Measurements from ENCODE around the gene OBSCN.

DNA sequence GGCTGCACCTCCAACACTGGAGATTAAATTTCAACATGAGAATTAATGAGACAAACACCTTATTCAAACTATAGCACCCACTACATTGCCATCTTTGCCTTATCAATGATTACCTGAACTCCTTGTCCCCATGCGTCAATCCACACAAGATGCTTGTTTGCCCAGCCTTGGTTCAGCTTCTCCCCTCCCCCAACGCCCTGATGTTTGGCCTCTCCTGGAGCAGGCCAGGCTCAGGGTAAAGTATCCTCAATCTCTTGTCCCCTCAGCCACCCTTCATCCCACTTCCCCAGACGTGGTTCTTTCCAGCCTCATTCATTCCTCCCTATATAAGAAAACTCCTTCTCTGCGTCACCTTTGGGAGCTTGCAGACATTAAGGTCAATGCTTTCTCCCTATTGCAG, 220.6 kb downstream of the OBSCN start:
- TF ChIP-seq, protein P1, sequence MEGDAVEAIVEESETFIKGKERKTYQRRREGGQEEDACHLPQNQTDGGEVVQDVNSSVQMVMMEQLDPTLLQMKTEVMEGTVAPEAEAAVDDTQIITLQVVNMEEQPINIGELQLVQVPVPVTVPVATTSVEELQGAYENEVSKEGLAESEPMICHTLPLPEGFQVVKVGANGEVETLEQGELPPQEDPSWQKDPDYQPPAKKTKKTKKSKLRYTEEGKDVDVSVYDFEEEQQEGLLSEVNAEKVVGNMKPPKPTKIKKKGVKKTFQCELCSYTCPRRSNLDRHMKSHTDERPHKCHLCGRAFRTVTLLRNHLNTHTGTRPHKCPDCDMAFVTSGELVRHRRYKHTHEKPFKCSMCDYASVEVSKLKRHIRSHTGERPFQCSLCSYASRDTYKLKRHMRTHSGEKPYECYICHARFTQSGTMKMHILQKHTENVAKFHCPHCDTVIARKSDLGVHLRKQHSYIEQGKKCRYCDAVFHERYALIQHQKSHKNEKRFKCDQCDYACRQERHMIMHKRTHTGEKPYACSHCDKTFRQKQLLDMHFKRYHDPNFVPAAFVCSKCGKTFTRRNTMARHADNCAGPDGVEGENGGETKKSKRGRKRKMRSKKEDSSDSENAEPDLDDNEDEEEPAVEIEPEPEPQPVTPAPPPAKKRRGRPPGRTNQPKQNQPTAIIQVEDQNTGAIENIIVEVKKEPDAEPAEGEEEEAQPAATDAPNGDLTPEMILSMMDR (conservative IDR thresholded peaks at IDR 0.05; ENCODE audit: low read depth, low read length) = no peak
- TF ChIP-seq EZH2 (IDR thresholded peaks at IDR 0.05; ENCODE audit: low read length, unreplicated experiment) = no peak

All from PC-3 (cell line).